ENCODE results near the gene GLE1.
A peak's percentile ranks its signal among the peaks of the same experiment; 100 is the strongest.
"Not testable (repeated sequence)": the region's sequence is repeated elsewhere in the genome, so short reads cannot be mapped to it uniquely, and the experiment has no call there.

GLE1 gene

GRCh38 chr9:128499920-128500319, 4.6 kb upstream of the GLE1 start:
- Histone ChIP-seq H3K36me3 (replicated peaks; ENCODE audit: low read depth, low read length) (peaks cover 36% of the 10 kb centered on the region), H3K79me2 (ENCODE audit: low read length) (peaks cover 3% of the 10 kb centered on the region), H3K4me2 (ENCODE audit: low read length) (no peak overlapping the region), H2AFZ (ENCODE audit: low read depth, low read length) (no peak overlapping the region), H3K4me3 (ENCODE audit: low read length) (no peak overlapping the region), H3K4me1 (ENCODE audit: low read length) (peaks cover 3% of the 10 kb centered on the region; the same call in 1 of the 2 replicates), H3K9ac (ENCODE audit: low read length) (no peak overlapping the region), H4K20me1 (ENCODE audit: insufficient read depth, low read length) (no peaks in the 10 kb centered on the region), H3K9me3 (ENCODE audit: insufficient read depth, low read length) (no peaks in the 10 kb centered on the region), H3K27ac (ENCODE audit: low read length) (no peak overlapping the region), H3K27me3 (ENCODE audit: low read depth, low read length) (no peaks in the 10 kb centered on the region)
- no peak for TF ChIP-seq CTCF (IDR thresholded peaks at IDR 0.05; ENCODE audit: low read depth, low read length)
- no peak for TF ChIP-seq EZH2phosphoT487 (IDR thresholded peaks at IDR 0.05; ENCODE audit: low read depth)

GRCh38 chr9:128503415-128503825, 1.1 kb upstream of the GLE1 start:
- H2AFZ ChIP-seq (ENCODE audit: low read depth, low read length); H3K4me2 ChIP-seq (ENCODE audit: low read length); H3K27me3 ChIP-seq (ENCODE audit: low read depth, low read length); H3K4me3 ChIP-seq (ENCODE audit: low read length); H4K20me1 ChIP-seq (ENCODE audit: insufficient read depth, low read length); H3K9me3 ChIP-seq (ENCODE audit: insufficient read depth, low read length); H3K4me1 ChIP-seq (ENCODE audit: low read length); H3K27ac ChIP-seq (ENCODE audit: low read length); H3K9ac ChIP-seq (ENCODE audit: low read length): not testable (repeated sequence)
- Histone ChIP-seq H3K36me3 (replicated peaks; ENCODE audit: low read depth, low read length) (peaks cover 18% of the 10 kb centered on the region), H3K79me2 (ENCODE audit: low read length) (peaks cover 21% of the 10 kb centered on the region)

- no peak overlapping the region for H3K27ac ChIP-seq (ENCODE audit: low read length)
These were observed 649 bp upstream of the GLE1 start for GRCh38 chr9:128503870-128504269.

GRCh38 chr9:128505414-128505765, 871 bp downstream of the GLE1 start:
- Histone ChIP-seq H3K4me3 (ENCODE audit: low read length) (peak overlapping the region; percentile 93), H3K27ac (ENCODE audit: low read length) (no peak overlapping the region), H3K79me2 (ENCODE audit: low read length) (peaks cover 21% of the 10 kb centered on the region), H4K20me1 (ENCODE audit: insufficient read depth, low read length) (peaks cover 7% of the 10 kb centered on the region; the same call in 1 of the 2 replicates), H3K9ac (ENCODE audit: low read length) (peak overlapping the region; percentile 75), H3K4me2 (ENCODE audit: low read length) (peak overlapping the region; percentile 86), H3K27me3 (ENCODE audit: low read depth, low read length) (no peaks in the 10 kb centered on the region), H3K9me3 (ENCODE audit: insufficient read depth, low read length) (no peaks in the 10 kb centered on the region), H3K36me3 (replicated peaks; ENCODE audit: low read depth, low read length) (peaks cover 19% of the 10 kb centered on the region), H2AFZ (ENCODE audit: low read depth, low read length) (no peak overlapping the region), H3K4me1 (ENCODE audit: low read length) (peaks cover 9% of the 10 kb centered on the region)
- no peak for TF ChIP-seq EZH2phosphoT487 (IDR thresholded peaks at IDR 0.05; ENCODE audit: low read depth)
- no peak for TF ChIP-seq CTCF (IDR thresholded peaks at IDR 0.05; ENCODE audit: low read depth, low read length)

More at GRCh38 chr9:128503870-128504269, 649 bp upstream of the GLE1 start:
- peaks cover 21% of the 10 kb centered on the region for H3K79me2 ChIP-seq (ENCODE audit: low read length)
- TF ChIP-seq EZH2phosphoT487 (IDR thresholded peaks at IDR 0.05; ENCODE audit: low read depth), result no peak
- no peak for TF ChIP-seq CTCF (IDR thresholded peaks at IDR 0.05; ENCODE audit: low read depth, low read length)
- peak overlapping the region; percentile 57 for H3K4me2 ChIP-seq (ENCODE audit: low read length)
- H3K9me3 ChIP-seq (ENCODE audit: insufficient read depth, low read length), result no peaks in the 10 kb centered on the region
- H2AFZ ChIP-seq (ENCODE audit: low read depth, low read length), result no peak overlapping the region
- peaks cover 21% of the 10 kb centered on the region for H3K36me3 ChIP-seq (replicated peaks; ENCODE audit: low read depth, low read length)
- H3K4me3 ChIP-seq (ENCODE audit: low read length), result peak overlapping the region; percentile 93
- peaks cover 7% of the 10 kb centered on the region; the same call in 1 of the 2 replicates for H4K20me1 ChIP-seq (ENCODE audit: insufficient read depth, low read length)
- H3K9ac ChIP-seq (ENCODE audit: low read length), result peak overlapping the region; percentile 55
- H3K27me3 ChIP-seq (ENCODE audit: low read depth, low read length), result no peaks in the 10 kb centered on the region
- peaks cover 9% of the 10 kb centered on the region for H3K4me1 ChIP-seq (ENCODE audit: low read length)

GRCh38 chr9:128505906-128506305, 1.4 kb downstream of the GLE1 start:
- not testable (repeated sequence) for H3K4me1 ChIP-seq (ENCODE audit: low read length); H3K9me3 ChIP-seq (ENCODE audit: insufficient read depth, low read length); H3K27me3 ChIP-seq (ENCODE audit: low read depth, low read length); H3K9ac ChIP-seq (ENCODE audit: low read length); H3K27ac ChIP-seq (ENCODE audit: low read length); H2AFZ ChIP-seq (ENCODE audit: low read depth, low read length); H4K20me1 ChIP-seq (ENCODE audit: insufficient read depth, low read length)
- peaks cover 21% of the 10 kb centered on the region for H3K79me2 ChIP-seq (ENCODE audit: low read length)
- peak overlapping the region; percentile 86 for H3K4me2 ChIP-seq (ENCODE audit: low read length)
- peaks cover 14% of the 10 kb centered on the region for H3K36me3 ChIP-seq (replicated peaks; ENCODE audit: low read depth, low read length)
- 0 out of 2 replicates have a peak overlapping the region, but pooled peaks have one; percentile 93 for H3K4me3 ChIP-seq (ENCODE audit: low read length)

All from OCI-LY3 (cell line).